ENCODE measurements around the gene AK9. TPM values are rescaled to one million over a fixed set of nuclear protein-coding genes. Genes with fewer than 3 reads are reported as not detected.

Gene AK9
- total and polyA plus RNA-seq, 2 of the 8 experiments (the other 6 are each of a cell fraction or from before 2014, with no cell fraction given), result 1.8 to 2.2 TPM

DNA sequence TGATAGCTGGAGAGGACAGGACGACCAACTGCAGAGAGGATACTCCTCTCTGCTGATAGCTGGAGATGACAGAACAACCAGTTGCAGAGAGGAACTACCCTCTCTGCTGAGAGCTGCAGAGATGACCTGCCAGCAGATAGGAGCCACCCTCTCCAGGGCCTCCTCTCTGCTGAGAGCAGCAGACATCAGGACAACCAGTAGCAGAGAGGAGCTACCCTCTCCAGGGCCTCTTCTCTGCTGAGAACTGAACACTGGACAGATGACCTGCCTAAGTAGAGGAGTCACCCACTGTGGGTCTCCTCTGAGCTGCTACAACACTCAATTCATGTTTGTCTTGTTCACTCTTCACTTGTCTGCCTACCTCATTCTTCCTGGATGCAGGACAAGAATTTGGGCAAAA is 180.6 kb downstream of the AK9 start:
- FAIRE-seq, result no peak
- H3K27ac ChIP-seq (ENCODE audit: low read depth, low read length), result no peak overlapping the region
- no peak for TF ChIP-seq SRF (IDR thresholded peaks at IDR 0.05; ENCODE audit: low read depth, low read length)
- no peak for TF ChIP-seq EGR1 (IDR thresholded peaks at IDR 0.05; ENCODE audit: borderline replicate concordance, low read depth, low read length)
- no peak for TF ChIP-seq GTF2F1 (IDR thresholded peaks at IDR 0.05; ENCODE audit: borderline replicate concordance, low read depth, low read length)
- TF ChIP-seq CTBP2 (IDR thresholded peaks at IDR 0.05; ENCODE audit: borderline replicate concordance, insufficient read depth, insufficient read length, low read length), result no peak
- no peak for TF ChIP-seq NRF1 (IDR thresholded peaks at IDR 0.05; ENCODE audit: low read depth, low read length)
- no peak for TF ChIP-seq POU5F1 (IDR thresholded peaks at IDR 0.05; ENCODE audit: low read depth, low read length)
- no peak for TF ChIP-seq KDM5A (IDR thresholded peaks at IDR 0.05; ENCODE audit: low read length)
- no peak for TF ChIP-seq SP1 (IDR thresholded peaks at IDR 0.05; ENCODE audit: low read depth, low read length)
- no peak for TF ChIP-seq BRCA1 (IDR thresholded peaks at IDR 0.05; ENCODE audit: low read depth, low read length)
- TF ChIP-seq RFX5 (IDR thresholded peaks at IDR 0.05; ENCODE audit: borderline replicate concordance, low read depth, low read length), result no peak
- no peak for TF ChIP-seq EP300 (IDR thresholded peaks at IDR 0.05; ENCODE audit: borderline replicate concordance in 1 of 2, low read depth in 2 of 2, low read length in 2 of 2)
- no peak for TF ChIP-seq NANOG (IDR thresholded peaks at IDR 0.05; ENCODE audit: insufficient read depth, low read depth, low read length, poor library complexity, severe bottlenecking)
- no peak for TF ChIP-seq PHF8 (conservative IDR thresholded peaks at IDR 0.05; ENCODE audit: low read depth, low read length)
- no peak for TF ChIP-seq ASH2L (IDR thresholded peaks at IDR 0.05; ENCODE audit: low read length)

More for the DNA sequence above, 180.6 kb downstream of the AK9 start:
- Histone ChIP-seq H4K8ac (ENCODE audit: extremely low read depth, insufficient read depth, low read length) (no peak overlapping the region), H3K79me2 (ENCODE audit: control insufficient read depth in 1 of 2, insufficient read depth in 2 of 2, low read length in 2 of 2) (no peaks in the 10 kb centered on the region), H3K18ac (ENCODE audit: extremely low read depth, low read length) (no peak overlapping the region; the same call in 1 of the 2 replicates), H4K20me1 (replicated peaks in 1 of 2; ENCODE audit: control insufficient read depth in 1 of 2, insufficient read depth in 2 of 2, low read length in 2 of 2) (no peaks in the 10 kb centered on the region), H3K23me2 (ENCODE audit: low read depth, low read length) (no peaks in the 10 kb centered on the region), H2BK20ac (ENCODE audit: low read length) (peak overlapping the region; percentile 68; the same call in 1 of the 2 replicates), H3K56ac (replicated peaks; ENCODE audit: insufficient read length, low read depth, low read length) (no peak overlapping the region), H3K4me3 (ENCODE audit: extremely low read depth in 1 of 4, insufficient read depth in 2 of 4, low read depth in 3 of 4, low read length in 4 of 4) (no peak overlapping the region), H2AK5ac (ENCODE audit: low read depth, low read length) (no peak overlapping the region), H3K36me3 (ENCODE audit: control insufficient read depth in 2 of 4, insufficient read depth in 4 of 4, low read length in 3 of 4) (peaks cover 0 to 11% (median 4%) of the 10 kb centered on the region in 4 experiments; a peak in 3 of 8 replicates), H2BK12ac (ENCODE audit: low read depth, low read length) (peak overlapping the region; percentile 35; the same call in 1 of the 2 replicates), H4K5ac (ENCODE audit: insufficient read length, low read depth, low read length) (no peak overlapping the region), H3K4me2 (ENCODE audit: insufficient read depth in 1 of 2, low read depth in 2 of 2, low read length in 2 of 2) (no peak overlapping the region), H2BK15ac (ENCODE audit: low read length) (no peak overlapping the region), H3K9ac (replicated peaks in 1 of 4; ENCODE audit: extremely low read depth in 1 of 4, low read depth in 3 of 4, low read length in 3 of 4) (no peak overlapping the region), H2BK5ac (ENCODE audit: low read depth, low read length) (no peak overlapping the region), H3K79me1 (ENCODE audit: low read depth, low read length) (no peaks in the 10 kb centered on the region), H3K4ac (replicated peaks; ENCODE audit: insufficient read length, low read depth, low read length) (no peak overlapping the region), H2AFZ (ENCODE audit: low read length) (no peak overlapping the region), H3K4me1 (replicated peaks in 1 of 4; ENCODE audit: control insufficient read depth in 3 of 4, insufficient read depth in 4 of 4, low read length in 3 of 4) (peaks cover 6 to 17% (median 12%) of the 10 kb centered on the region in 4 experiments), H3K9me3 (ENCODE audit: insufficient read depth in 2 of 2, low read depth in 1 of 2, low read length in 1 of 2) (peaks cover 22 to 28% of the 10 kb centered on the region in 2 experiments), H3K23ac (ENCODE audit: insufficient read length) (no peak overlapping the region), H2BK120ac (replicated peaks; ENCODE audit: low read depth, low read length) (peak overlapping the region; percentile 85), H3K27me3 (replicated peaks in 1 of 4; ENCODE audit: control insufficient read depth in 3 of 4, extremely low read depth in 1 of 4, insufficient read depth in 3 of 4, low read length in 3 of 4) (no peaks in the 10 kb centered on the region), H3K14ac (ENCODE audit: insufficient read length) (no peak overlapping the region), H4K91ac (replicated peaks; ENCODE audit: insufficient read length, low read length) (peak overlapping the region; percentile 19)
- CTCF ChIA-PET (ENCODE audit: partially characterized antibody), result interaction anchor here (0.9 to 1.6 kb wide), 2 partner anchors 18 to 530 kb away, joined by 3 to 4 read pairs; no protein-coding TSS in a partner anchor
- 89% methylated on average over 1 of the region's 1 CpG; no CpG with 5 or more reads in 1 of the 2 experiments for WGBS, 2 experiments (ENCODE audit: extremely low coverage in 1 of 2, insufficient coverage in 1 of 2, insufficient read length in 1 of 2, insufficient replicate concordance in 2 of 2, low coverage in 1 of 2, low lambda C conversion rate in 2 of 2, missing lambda C conversion rate in 1 of 2)
- POLR2A ChIA-PET (ENCODE audit: partially characterized antibody), result no interaction called here
- no peak for DNase-seq (ENCODE audit: low read depth in 1 of 2, low spot score in 2 of 2)
